GM19035 (cell line): ENCODE measurements around the gene AMN1.
"Not testable (repeated sequence)": the region's sequence is repeated elsewhere in the genome, so short reads cannot be mapped to it uniquely, and the experiment has no call there.

Source experiments
- ATAC-seq: cut with Tn5 transposase; IDR thresholded peaks from one replicate; pipeline ENCODE4 v1.9.1; 2021; ENCODE audit not compliant: unreplicated experiment

AMN1 gene

GRCh38 chr12:31728917-31729640 is at the start of gene AMN1:
Gene AMN1 (minus strand): TSS chr12:31729021. CDS start chr12:31729008, 13 bp downstream.
- ATAC-seq = peak; percentile 95

GRCh38 chr12:31773867-31774266 is 45.0 kb upstream of the AMN1 start:
- no peak for ATAC-seq

GRCh38 chr12:31773223-31773750 is 44.5 kb upstream of the AMN1 start:
- no peak for ATAC-seq

- no peak for ATAC-seq
Observed at GRCh38 chr12:31772685-31773222, 43.9 kb upstream of the AMN1 start.

- no peak for ATAC-seq
Observed at GRCh38 chr12:31772186-31772585, 43.4 kb upstream of the AMN1 start.

GRCh38 chr12:31768046-31768445 is 39.2 kb upstream of the AMN1 start:
- ATAC-seq = no peak

DNA sequence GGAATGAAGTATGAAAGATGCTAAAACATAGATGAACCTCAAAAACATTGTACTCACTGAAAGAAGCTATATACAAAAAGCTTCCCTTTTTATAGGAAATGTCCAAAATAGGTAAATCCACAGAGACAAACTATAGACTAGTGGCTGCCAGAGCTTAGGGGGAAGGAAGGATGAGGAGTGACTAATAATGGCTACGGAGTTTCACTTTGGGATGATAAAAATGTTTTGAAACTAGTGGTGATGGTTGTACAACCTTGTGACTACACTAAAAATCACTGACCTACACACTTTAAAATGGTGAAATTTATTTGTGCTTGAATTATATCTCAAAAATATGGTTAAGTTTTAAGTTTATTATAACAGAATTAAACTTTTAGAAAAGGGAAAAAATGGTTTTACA is 37.1 kb upstream of the AMN1 start:
- no peak for ATAC-seq

DNA sequence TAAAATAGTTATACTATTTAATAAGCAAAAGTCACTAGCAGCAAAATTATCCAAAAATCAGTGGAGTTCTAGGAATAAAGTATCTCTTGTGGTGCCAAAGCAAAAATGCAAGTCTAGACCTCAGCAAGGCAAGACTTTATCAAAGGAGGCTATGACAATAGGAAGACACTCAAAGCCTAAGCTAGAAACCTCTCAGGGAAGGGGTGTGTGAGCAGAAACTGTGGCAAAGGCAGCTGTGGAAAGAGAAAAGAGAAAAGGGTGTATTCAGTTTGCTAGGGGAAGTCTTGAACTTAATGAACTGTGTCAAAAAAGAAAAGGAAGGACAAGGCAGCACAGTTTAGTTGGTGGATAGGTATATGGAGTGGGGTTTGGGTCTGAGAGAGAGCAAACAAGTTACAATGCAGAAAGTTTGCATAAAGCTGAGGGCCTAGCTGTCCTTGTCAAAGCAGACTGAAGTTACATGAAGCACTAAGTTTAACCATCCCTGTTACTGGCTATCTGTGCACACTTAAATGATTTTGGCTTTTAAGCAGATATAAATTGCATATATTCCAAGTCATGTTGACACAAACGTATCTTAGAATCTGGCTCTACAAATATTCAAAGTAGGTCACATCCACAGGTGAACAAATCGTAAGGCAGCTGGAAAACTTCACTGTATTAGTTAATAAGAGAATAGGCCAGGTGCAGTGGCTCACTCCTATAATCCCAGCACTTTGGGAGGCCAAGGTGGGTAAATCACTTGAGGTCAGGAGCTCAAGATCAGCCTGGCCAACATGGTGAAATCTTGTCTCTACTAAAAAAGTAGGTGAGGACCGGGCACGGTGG is 31.0 kb upstream of the AMN1 start:
- no peak for ATAC-seq

DNA sequence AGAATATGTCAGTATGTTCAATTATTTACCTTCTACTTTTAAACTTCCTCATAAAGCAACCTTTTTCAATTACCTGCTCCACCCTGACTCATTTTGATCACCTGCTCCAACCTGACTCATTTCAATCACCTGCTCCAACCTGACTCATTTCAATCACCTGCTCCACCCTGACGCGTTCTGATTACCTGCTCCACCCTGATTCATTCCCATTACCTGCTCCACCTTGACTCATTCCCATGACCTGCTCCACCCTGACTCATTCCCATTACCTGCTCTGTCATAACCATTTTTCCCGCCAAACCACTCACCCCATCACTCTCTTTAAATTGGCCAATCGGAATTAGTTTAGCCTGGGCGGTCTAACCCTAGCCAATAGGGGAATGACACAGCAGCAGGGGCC is 29.5 kb upstream of the AMN1 start:
- ATAC-seq = not testable (repeated sequence)

- no peak for ATAC-seq
Observed at GRCh38 chr12:31756977-31757420, 28.2 kb upstream of the AMN1 start.

DNA sequence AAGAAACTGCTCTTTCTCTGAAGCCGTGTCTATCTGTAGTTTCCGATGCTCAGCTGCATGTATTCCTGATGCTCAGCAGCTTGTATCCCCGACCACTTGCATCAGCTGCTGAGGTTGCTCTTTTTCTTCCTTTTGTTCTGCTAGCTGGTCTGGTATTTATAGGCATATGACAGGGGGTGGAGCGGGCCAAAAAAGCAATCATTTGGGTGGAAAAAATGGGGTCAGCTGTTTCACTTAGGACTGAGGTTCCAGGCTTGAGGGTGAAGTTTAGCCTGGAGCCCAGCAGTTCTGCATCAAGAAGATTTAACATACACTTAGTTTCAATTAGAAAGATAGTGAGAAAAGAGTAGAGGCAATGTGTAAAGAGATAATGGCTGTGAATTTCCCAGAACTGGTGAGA is 23.6 kb upstream of the AMN1 start:
- no peak for ATAC-seq

DNA sequence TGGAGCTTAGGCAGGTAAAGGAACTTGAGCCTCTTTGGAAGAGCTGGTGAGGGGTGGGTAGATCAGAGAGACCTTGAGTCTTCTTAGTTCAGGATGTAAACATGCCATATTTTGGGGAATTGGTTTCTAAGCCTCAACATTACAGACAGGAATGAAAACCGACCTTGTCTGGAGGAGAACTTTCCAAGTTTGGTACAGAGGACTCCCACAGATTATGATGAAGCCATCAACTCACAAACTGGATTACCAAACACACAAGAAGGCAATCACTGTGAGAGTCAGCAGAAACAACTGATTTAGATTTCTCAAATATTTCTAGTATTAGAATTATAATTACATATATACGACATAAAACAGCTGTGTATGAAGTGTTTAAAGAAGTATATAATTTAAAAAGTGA is 22.3 kb upstream of the AMN1 start:
- ATAC-seq = no peak

DNA sequence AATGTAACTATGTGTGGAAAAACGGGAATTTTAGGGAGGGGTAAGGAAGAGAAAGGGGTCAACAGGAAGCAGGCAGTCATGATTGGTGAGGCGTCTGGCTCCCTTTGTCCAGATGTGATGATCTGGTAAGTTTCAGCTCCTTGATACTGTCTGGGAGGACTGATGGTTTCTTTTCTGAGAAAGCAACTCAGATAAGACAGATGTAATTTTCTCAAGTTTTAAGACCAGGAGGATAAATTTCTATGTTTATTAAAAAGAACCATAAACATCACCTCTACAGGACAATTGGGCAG is 21.9 kb upstream of the AMN1 start:
- ATAC-seq = no peak

DNA sequence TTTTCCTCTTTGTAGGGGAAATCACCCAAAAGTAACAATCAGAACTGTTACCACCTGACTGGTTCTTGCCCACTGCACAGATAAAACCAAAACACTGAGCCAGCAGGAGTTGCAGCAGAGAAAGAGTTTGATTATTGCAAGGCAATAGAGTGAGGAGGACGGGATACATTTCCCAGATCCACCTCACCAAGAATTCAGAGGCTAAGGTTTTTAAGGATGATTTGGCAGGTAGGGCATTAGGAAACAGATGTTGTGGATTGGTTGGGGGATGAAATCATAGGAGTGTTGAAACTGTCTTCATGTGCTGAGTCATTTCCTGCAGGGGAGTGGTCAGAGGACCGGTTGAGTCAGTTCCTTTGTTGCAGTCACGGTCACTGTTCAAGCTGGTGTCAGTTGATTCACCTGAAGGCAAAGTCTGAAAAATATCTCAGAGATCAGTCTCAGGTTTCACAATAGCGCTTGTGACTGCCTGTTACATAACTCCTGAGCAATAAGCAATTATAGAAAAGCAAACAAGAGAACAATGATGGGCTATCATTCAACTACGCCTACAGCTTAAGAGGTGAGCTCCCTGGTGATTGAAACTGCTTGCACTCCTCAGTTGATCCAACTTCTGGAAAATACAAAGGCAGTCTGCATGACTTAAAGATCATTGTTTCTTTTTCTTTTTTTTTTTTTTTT is 20.3 kb upstream of the AMN1 start:
- peak; percentile 87 for ATAC-seq

- no peak for ATAC-seq
Observed at GRCh38 chr12:31745242-31745641, 16.4 kb upstream of the AMN1 start.

GRCh38 chr12:31744363-31744762 is 15.5 kb upstream of the AMN1 start:
- ATAC-seq = not testable (repeated sequence)

GRCh38 chr12:31742891-31743290 is 14.1 kb upstream of the AMN1 start:
- no peak for ATAC-seq

GRCh38 chr12:31740628-31741027 is 11.8 kb upstream of the AMN1 start:
- no peak for ATAC-seq

DNA sequence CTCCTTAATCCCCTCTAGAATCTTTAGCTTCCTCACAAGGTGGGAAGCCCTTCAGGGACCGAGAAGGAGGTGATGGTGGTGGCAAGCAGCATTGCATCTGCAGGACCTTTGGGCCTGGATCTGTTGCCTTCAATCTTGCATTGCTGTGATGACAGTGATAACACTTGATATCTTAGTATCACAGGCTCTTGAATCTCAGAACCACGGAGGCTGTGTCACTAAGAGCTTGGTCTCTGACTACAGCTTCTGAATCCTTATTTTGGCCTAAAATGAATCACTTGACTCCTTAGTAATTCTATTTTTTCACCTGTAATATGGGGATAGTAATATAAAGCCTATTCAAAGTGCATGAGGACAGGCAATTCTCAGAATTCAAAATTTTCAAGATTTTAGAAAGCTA is 8.9 kb upstream of the AMN1 start:
- no peak for ATAC-seq

DNA sequence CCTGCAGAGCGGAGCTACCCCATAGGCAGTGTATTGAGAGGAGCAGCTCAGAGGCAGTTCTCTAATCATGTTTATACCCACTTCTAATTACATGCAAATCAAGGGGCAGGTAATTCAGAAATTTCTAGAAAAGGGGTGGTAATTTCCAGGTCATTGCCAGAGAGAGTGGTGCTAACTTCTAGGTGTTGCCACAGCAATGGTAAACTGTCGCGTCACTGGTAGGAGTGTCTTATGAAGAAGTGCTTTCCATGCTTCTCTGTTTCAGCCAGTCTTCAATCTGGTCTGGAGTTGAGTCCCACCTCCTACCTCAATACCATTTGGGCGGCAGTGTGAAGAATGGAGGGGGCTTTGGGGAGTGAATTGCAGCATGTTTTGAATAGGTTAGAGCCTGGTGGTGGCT is 8.5 kb upstream of the AMN1 start:
- ATAC-seq = no peak

- no peak for ATAC-seq
Observed at GRCh38 chr12:31736472-31736871, 7.7 kb upstream of the AMN1 start.
